HepG2 (cell line): ENCODE results near the gene SF3A2. TPM values are rescaled to one million over a fixed set of nuclear protein-coding genes. Genes with fewer than 3 reads are reported as not detected.

ENCODE experiments used
- CHD2 ChIP-seq: IDR thresholded peaks from 2 replicates; pipeline ENCODE4 v1.6.1; 2011; ENCODE audit warnings: low read depth, low read length, improper control_type of control experiment
- ETV5 ChIP-seq: IDR thresholded peaks from 2 replicates; pipeline ENCODE4 v1.6.1; 2018; ENCODE audit warnings: missing biosample characterization, missing genetic modification reagents, inconsistent platforms, borderline replicate concordance
- ETV6 ChIP-seq: sonication (generic); formaldehyde crosslinking; conservative IDR thresholded peaks from 2 replicates; pipeline ENCODE4 v1.4.0; 2020; ENCODE audit warnings: missing genetic modification reagents
- FIP1L1 ChIP-seq: fragments of 200-400 bp; formaldehyde crosslinking; IDR thresholded peaks from 2 replicates; pipeline ENCODE4 v1.6.1; 2018; ENCODE audit warnings: low read depth, mild to moderate bottlenecking, low read length, moderate library complexity, borderline replicate concordance; ENCODE audit not compliant: insufficient read depth
- GABPA ChIP-seq, 2 experiments: IDR thresholded peaks; 2 replicates each; pipeline ENCODE4 v1.6.1; 2011 to 2016; ENCODE audit warnings: low read depth in 2 of 2, low read length in 1 of 2, missing biosample characterization in 1 of 2, missing genetic modification characterization in 1 of 2
- HCFC1 ChIP-seq: fragments of 150-350 bp; IDR thresholded peaks from 2 replicates; pipeline ENCODE4 v1.6.1; 2014; ENCODE audit warnings: low read depth, low read length
- MAZ ChIP-seq, 2 experiments: sonication (generic) in 1 of 2; formaldehyde crosslinking in 1 of 2; IDR thresholded peaks; 2 replicates each; pipeline versions ENCODE4 v1.5.0 to v1.6.1; 2012 to 2020; ENCODE audit warnings: low read depth in 2 of 2, mild to moderate bottlenecking in 2 of 2, borderline replicate concordance in 1 of 2, improper control_type of control experiment in 1 of 2, low read length in 1 of 2, missing genetic modification reagents in 1 of 2, moderate library complexity in 1 of 2
- MLLT10 ChIP-seq: sonication (generic); formaldehyde crosslinking; IDR thresholded peaks from 2 replicates; pipeline ENCODE4 v1.4.0; 2020; ENCODE audit warnings: missing genetic modification reagents
- PITX1 ChIP-seq: sonication (generic); formaldehyde crosslinking; IDR thresholded peaks from 2 replicates; pipeline ENCODE4 v1.5.1; 2020; ENCODE audit warnings: mild to moderate bottlenecking, missing genetic modification reagents
- POLR2G ChIP-seq: fragments of 200-400 bp; formaldehyde crosslinking; IDR thresholded peaks from 2 replicates; pipeline ENCODE4 v1.6.1; 2018; ENCODE audit warnings: mild to moderate bottlenecking, low read depth, low read length, moderate library complexity
- RXRA ChIP-seq: sonication (generic); formaldehyde crosslinking; IDR thresholded peaks from 2 replicates; pipeline ENCODE4 v1.5.1; 2020; ENCODE audit warnings: missing genetic modification reagents
- TFAP4 ChIP-seq: sonication (generic); IDR thresholded peaks from 2 replicates; pipeline ENCODE4 v1.6.1; 2016; ENCODE audit warnings: low read depth, borderline replicate concordance
- ZBTB1 ChIP-seq: sonication (generic); formaldehyde crosslinking; IDR thresholded peaks from 2 replicates; pipeline ENCODE4 v1.4.0; 2020; ENCODE audit warnings: missing genetic modification reagents, borderline replicate concordance
- ZMAT5 ChIP-seq: sonication (generic); formaldehyde crosslinking; IDR thresholded peaks from 2 replicates; pipeline ENCODE4 v1.5.0; 2020; ENCODE audit warnings: mild to moderate bottlenecking, low read depth, missing genetic modification reagents, borderline replicate concordance
- ZNF362 ChIP-seq: sonication (generic); formaldehyde crosslinking; IDR thresholded peaks from 2 replicates; pipeline ENCODE4 v1.4.0; 2020; ENCODE audit warnings: missing genetic modification reagents, mild to moderate bottlenecking, borderline replicate concordance
- ZNF431 ChIP-seq: sonication (generic); formaldehyde crosslinking; IDR thresholded peaks from 2 replicates; pipeline ENCODE4 v1.9.0; 2022; ENCODE audit warnings: missing genetic modification reagents, low read depth, mild to moderate bottlenecking, borderline replicate concordance
- ZNF503 ChIP-seq: sonication (generic); formaldehyde crosslinking; IDR thresholded peaks from 2 replicates; pipeline ENCODE4 v1.4.0; 2020; ENCODE audit warnings: missing genetic modification reagents
- ZNF552 ChIP-seq: sonication (generic); formaldehyde crosslinking; IDR thresholded peaks from 2 replicates; pipeline ENCODE4 v1.9.0; 2022; ENCODE audit warnings: missing genetic modification reagents, mild to moderate bottlenecking, borderline replicate concordance
- ZNF737 ChIP-seq: sonication (generic); formaldehyde crosslinking; IDR thresholded peaks from 2 replicates; pipeline ENCODE4 v1.5.0; 2020; ENCODE audit warnings: missing genetic modification reagents, mild to moderate bottlenecking, borderline replicate concordance
- ZNF784 ChIP-seq: sonication (generic); formaldehyde crosslinking; IDR thresholded peaks from 2 replicates; pipeline ENCODE4 v1.5.1; 2020; ENCODE audit warnings: missing genetic modification reagents, mild to moderate bottlenecking, borderline replicate concordance
- ZUFSP ChIP-seq: sonication (generic); formaldehyde crosslinking; IDR thresholded peaks from 2 replicates; pipeline ENCODE4 v1.9.0; 2021; ENCODE audit warnings: missing genetic modification reagents, mild to moderate bottlenecking, borderline replicate concordance
- polyA plus RNA-seq, 8 experiments: library from polyadenylated mRNA; depleted of rRNA in 3 of 8; stranded (reverse) in 7 of 8; unstranded in 1 of 8; fragments of >200 nt; fragmentation: Illumina TruSeq in 4 of 8; extraction: Trizol in 4 of 8; gene quantifications; 2 replicates each; pipeline versions ENCODE4 v1.2.1 to v1.2.3, GENCODE V29; 2011 to 2016; ENCODE audit warnings: low read depth in 4 of 8, missing spikeins in 1 of 8, mixed read lengths in 1 of 8; ENCODE audit not compliant: insufficient read depth in 1 of 8
- total RNA-seq, 5 experiments: library from RNA; depleted of rRNA; stranded (reverse); fragments of >200 nt; fragmentation: Illumina TruSeq; extraction: Trizol; gene quantifications; 2 replicates each; pipeline ENCODE4 v1.2.3, GENCODE V29; 2016; ENCODE audit warnings: low read depth in 1 of 5

SF3A2 gene
- total and polyA plus RNA-seq, 2 of the 13 experiments (the other 11 are each of a cell fraction or from before 2014, with no cell fraction given) = 8.6 to 8.8 TPM

- TF ChIP-seq ZNF503 (CRISPR knock-in tag) (no peak), HCFC1 (no peak), ZNF552 (CRISPR knock-in tag) (no peak), POLR2G (no peak; the same call in 1 of the 2 replicates), ETV6 (CRISPR knock-in tag) (no peak), ZBTB1 (no peak), CHD2 (no peak), ZNF362 (CRISPR knock-in tag) (no peak), MLLT10 (no peak), ZNF737 (no peak), ETV5 (CRISPR knock-in tag) (peak; percentile 22; the same call in 1 of the 2 replicates), GABPA (IDR thresholded peaks at IDR 0.05; ENCODE audit: low read depth, low read length) (no peak), GABPA (CRISPR knock-in tag; IDR thresholded peaks at IDR 0.05; ENCODE audit: low read depth) (no peak), ZMAT5 (CRISPR knock-in tag) (no peak), FIP1L1 (no peak), ZNF431 (peak; percentile 31; the same call in 1 of the 2 replicates), RXRA (CRISPR knock-in tag) (peak; percentile 91), ZUFSP (CRISPR knock-in tag) (no peak), ZNF784 (CRISPR knock-in tag) (no peak), MAZ (IDR thresholded peaks at IDR 0.05; ENCODE audit: borderline replicate concordance, low read depth, low read length) (no peak), MAZ (CRISPR knock-in tag; IDR thresholded peaks at IDR 0.05; ENCODE audit: low read depth) (no peak), TFAP4 (no peak), PITX1 (CRISPR knock-in tag) (peak; percentile 52; the same call in 1 of the 2 replicates)
These were observed 1.1 kb upstream of the SF3A2 start (continued) for GRCh38 chr19:2235381-2236063.
